Measurements from ENCODE around the gene EFCAB12.

EFCAB12 gene

DNA sequence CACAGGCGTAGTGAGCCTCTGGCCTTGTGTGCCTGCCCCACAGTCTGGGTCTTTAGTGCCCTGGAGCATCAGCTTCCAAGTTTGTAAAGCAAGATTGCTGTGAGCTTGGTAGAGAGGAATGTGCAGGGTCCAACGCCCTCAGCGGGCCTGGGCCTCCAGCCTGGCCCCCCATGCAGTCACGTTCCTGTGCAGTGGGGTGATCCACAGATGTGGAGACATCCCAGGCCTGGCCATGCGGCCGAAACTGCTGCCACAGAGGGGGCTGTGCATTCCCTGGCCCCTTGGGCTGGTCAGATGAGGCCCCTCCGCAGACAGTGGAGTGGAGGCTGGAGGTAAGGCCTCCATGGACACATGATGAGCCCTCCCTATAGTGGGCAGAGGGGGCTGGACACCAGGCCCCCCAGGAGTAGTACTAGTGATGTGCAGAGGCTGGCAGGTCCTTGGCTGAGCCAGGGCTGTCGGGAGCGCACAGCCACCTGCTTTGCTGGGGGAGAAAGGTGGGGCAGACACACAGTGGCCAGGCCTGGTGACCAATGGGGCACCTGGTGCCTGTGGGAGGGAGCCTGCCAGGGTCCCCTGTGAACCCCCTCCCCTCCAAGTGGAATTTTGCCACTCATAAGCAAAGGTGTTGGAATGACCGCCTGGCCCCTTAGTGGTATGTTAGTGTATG, 71.5 kb downstream of the EFCAB12 start:
- H4K91ac ChIP-seq (ENCODE audit: low read length): no peak overlapping the region
- H3K14ac ChIP-seq (ENCODE audit: low read length in 2 of 2): no peak overlapping the region
- no peak overlapping the region for H2AFZ ChIP-seq (ENCODE audit: low read depth, low read length)
- no peak overlapping the region for H3K18ac ChIP-seq (ENCODE audit: low read depth in 1 of 2, low read length in 2 of 2)
- DNase-seq: no peak
- H3K79me1 ChIP-seq (replicated peaks; ENCODE audit: low read length, poor library complexity, severe bottlenecking): no peaks in the 10 kb centered on the region
- peaks cover 19 to 59% of the 10 kb centered on the region in 2 experiments for H3K27me3 ChIP-seq (ENCODE audit: control insufficient read depth in 1 of 2, insufficient read depth in 1 of 2, low read length in 2 of 2)
- no peak overlapping the region for H3K4me3 ChIP-seq (ENCODE audit: insufficient read depth in 1 of 2, low read depth in 1 of 2, low read length in 2 of 2)
- no peak overlapping the region for H3K9ac ChIP-seq (ENCODE audit: low read length)
- no peak overlapping the region for H3K23ac ChIP-seq (ENCODE audit: low read length in 2 of 2)
- no peak overlapping the region for H3K4me2 ChIP-seq (ENCODE audit: low read length, poor library complexity, severe bottlenecking)
- no peaks in the 10 kb centered on the region for H3K9me3 ChIP-seq (ENCODE audit: control insufficient read depth, low read length)
- no peak overlapping the region for H4K8ac ChIP-seq (ENCODE audit: low read length)
- H2BK5ac ChIP-seq (ENCODE audit: low read depth, low read length, poor library complexity, severe bottlenecking): no peak overlapping the region
- H2BK15ac ChIP-seq (ENCODE audit: low read depth, poor library complexity, severe bottlenecking): no peak overlapping the region
- no peak overlapping the region for H2BK12ac ChIP-seq (ENCODE audit: low read length in 2 of 2)
- no peak overlapping the region for H3K4ac ChIP-seq (ENCODE audit: low read depth in 1 of 2, low read length in 2 of 2)
- 90% methylated on average over 10 of the region's 10 CpGs for WGBS
- peaks cover 4% of the 10 kb centered on the region for H3K4me1 ChIP-seq (ENCODE audit: control insufficient read depth, insufficient read depth, low read depth, low read length)
- no peak overlapping the region for H2BK120ac ChIP-seq (ENCODE audit: low read depth, low read length)
- H3K36me3 ChIP-seq (ENCODE audit: control insufficient read depth in 1 of 2, insufficient read depth in 2 of 2, low read depth in 1 of 2, low read length in 2 of 2): no peaks in the 10 kb centered on the region
- no peak overlapping the region for H3K27ac ChIP-seq (ENCODE audit: low read length, poor library complexity, severe bottlenecking)
- no peak overlapping the region for H2AK5ac ChIP-seq (ENCODE audit: low read length, severe bottlenecking)

DNA sequence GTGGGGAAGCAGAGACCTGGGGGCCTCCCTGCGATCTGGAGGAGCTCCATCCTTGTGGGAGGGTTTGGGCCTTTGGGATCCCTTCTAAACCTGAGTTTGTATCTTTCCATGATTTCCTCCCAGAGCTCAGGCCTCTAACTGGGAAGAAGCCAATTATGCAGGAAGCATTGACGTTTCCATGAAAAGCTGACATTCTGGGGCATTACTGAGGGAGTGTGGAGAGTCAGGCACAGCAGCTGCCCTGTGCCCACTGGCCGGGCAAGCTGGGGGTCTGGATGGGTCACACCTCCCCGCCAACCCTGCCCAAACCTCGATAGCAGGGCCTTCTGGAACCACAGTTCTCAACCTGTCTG, 74.9 kb downstream of the EFCAB12 start:
- DNase-seq: no peak
- Histone ChIP-seq H3K79me1 (replicated peaks; ENCODE audit: low read length, poor library complexity, severe bottlenecking) (no peaks in the 10 kb centered on the region), H3K4me1 (ENCODE audit: control insufficient read depth, insufficient read depth, low read depth, low read length) (no peaks in the 10 kb centered on the region), H3K9ac (ENCODE audit: low read length) (no peak overlapping the region), H3K9me3 (ENCODE audit: control insufficient read depth, low read length) (no peaks in the 10 kb centered on the region), H4K91ac (ENCODE audit: low read length) (no peak overlapping the region), H2BK5ac (ENCODE audit: low read depth, low read length, poor library complexity, severe bottlenecking) (no peak overlapping the region), H3K4ac (ENCODE audit: low read depth in 1 of 2, low read length in 2 of 2) (no peak overlapping the region), H3K4me3 (ENCODE audit: insufficient read depth in 1 of 2, low read depth in 1 of 2, low read length in 2 of 2) (no peak overlapping the region), H4K8ac (ENCODE audit: low read length) (no peak overlapping the region), H3K23ac (ENCODE audit: low read length in 2 of 2) (no peak overlapping the region), H3K27ac (ENCODE audit: low read length, poor library complexity, severe bottlenecking) (no peak overlapping the region), H3K36me3 (ENCODE audit: control insufficient read depth in 1 of 2, insufficient read depth in 2 of 2, low read depth in 1 of 2, low read length in 2 of 2) (no peaks in the 10 kb centered on the region), H3K14ac (ENCODE audit: low read length in 2 of 2) (no peak overlapping the region), H2AK5ac (ENCODE audit: low read length, severe bottlenecking) (no peak overlapping the region), H2BK12ac (ENCODE audit: low read length in 2 of 2) (no peak overlapping the region), H2BK15ac (ENCODE audit: low read depth, poor library complexity, severe bottlenecking) (no peak overlapping the region), H3K27me3 (ENCODE audit: control insufficient read depth in 1 of 2, insufficient read depth in 1 of 2, low read length in 2 of 2) (peaks cover 28 to 57% of the 10 kb centered on the region in 2 experiments), H2AFZ (ENCODE audit: low read depth, low read length) (no peak overlapping the region), H3K18ac (ENCODE audit: low read depth in 1 of 2, low read length in 2 of 2) (no peak overlapping the region), H3K4me2 (ENCODE audit: low read length, poor library complexity, severe bottlenecking) (no peak overlapping the region), H2BK120ac (ENCODE audit: low read depth, low read length) (no peak overlapping the region)
- 84% methylated on average over 5 of the region's 5 CpGs for WGBS

DNA sequence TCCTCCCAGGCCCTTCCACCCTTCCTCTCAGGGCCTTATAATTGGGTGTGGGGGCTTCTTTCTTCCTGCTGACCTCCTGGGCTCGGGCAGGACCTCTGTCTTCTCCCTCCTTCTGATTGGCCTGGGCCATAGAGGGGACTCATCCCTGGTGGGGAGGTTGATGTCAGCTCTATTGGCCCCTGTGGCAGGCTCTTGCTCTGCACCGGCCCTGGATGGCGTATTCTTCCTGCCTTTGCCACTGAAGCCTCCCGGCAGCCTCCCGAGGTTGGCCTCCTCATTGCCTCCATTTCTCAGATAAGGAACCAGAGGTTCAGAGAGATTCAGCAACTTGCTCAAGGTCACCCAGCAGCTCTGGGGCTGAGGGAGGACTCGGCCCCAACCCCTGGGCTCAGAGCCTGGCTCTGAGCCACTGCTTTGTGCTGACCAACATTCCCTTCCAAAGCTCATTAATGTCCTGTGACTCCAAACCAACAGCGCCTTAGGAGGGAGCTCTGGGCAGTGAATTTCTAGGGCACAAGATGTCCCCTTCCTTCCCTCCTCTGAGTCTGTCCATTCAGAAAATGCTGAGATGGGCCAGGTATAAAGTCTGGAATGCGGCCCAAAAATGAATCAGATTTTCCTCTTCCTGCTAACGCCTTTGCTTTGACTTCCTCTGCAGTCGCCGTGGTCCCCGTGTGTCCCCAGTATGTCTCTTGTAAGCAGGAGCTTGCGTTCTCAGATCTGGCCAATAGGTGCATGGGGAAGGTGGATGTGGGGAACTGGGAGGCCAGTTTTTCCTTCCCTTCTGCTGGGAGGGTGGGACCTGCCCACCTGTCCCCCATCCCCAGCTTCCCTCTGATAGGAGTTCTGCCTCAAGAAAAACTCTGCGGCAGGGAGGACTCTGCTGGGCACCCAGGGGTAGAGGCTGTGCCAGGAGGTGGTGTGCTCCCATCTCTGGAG, 75.5 kb downstream of the EFCAB12 start:
- H2BK12ac ChIP-seq (ENCODE audit: low read length in 2 of 2): no peak overlapping the region
- H3K4ac ChIP-seq (ENCODE audit: low read depth in 1 of 2, low read length in 2 of 2): no peak overlapping the region
- H4K91ac ChIP-seq (ENCODE audit: low read length): no peak overlapping the region
- no peaks in the 10 kb centered on the region for H3K4me1 ChIP-seq (ENCODE audit: control insufficient read depth, insufficient read depth, low read depth, low read length)
- no peak overlapping the region for H3K18ac ChIP-seq (ENCODE audit: low read depth in 1 of 2, low read length in 2 of 2)
- H3K23ac ChIP-seq (ENCODE audit: low read length in 2 of 2): no peak overlapping the region
- H2BK15ac ChIP-seq (ENCODE audit: low read depth, poor library complexity, severe bottlenecking): no peak overlapping the region
- no peak overlapping the region for H3K14ac ChIP-seq (ENCODE audit: low read length in 2 of 2)
- DNase-seq: no peak
- no peak overlapping the region for H3K9ac ChIP-seq (ENCODE audit: low read length)
- peaks cover 34 to 54% of the 10 kb centered on the region in 2 experiments for H3K27me3 ChIP-seq (ENCODE audit: control insufficient read depth in 1 of 2, insufficient read depth in 1 of 2, low read length in 2 of 2)
- whole genome bisulfite sequencing: 81% methylated on average over 13 of the region's 14 CpGs
- H3K36me3 ChIP-seq (ENCODE audit: control insufficient read depth in 1 of 2, insufficient read depth in 2 of 2, low read depth in 1 of 2, low read length in 2 of 2): no peaks in the 10 kb centered on the region
- no peak overlapping the region for H3K4me2 ChIP-seq (ENCODE audit: low read length, poor library complexity, severe bottlenecking)
- H3K27ac ChIP-seq (ENCODE audit: low read length, poor library complexity, severe bottlenecking): no peak overlapping the region
- no peaks in the 10 kb centered on the region for H3K79me1 ChIP-seq (replicated peaks; ENCODE audit: low read length, poor library complexity, severe bottlenecking)
- no peak overlapping the region for H2BK5ac ChIP-seq (ENCODE audit: low read depth, low read length, poor library complexity, severe bottlenecking)
- H4K8ac ChIP-seq (ENCODE audit: low read length): no peak overlapping the region
- no peak overlapping the region for H2AK5ac ChIP-seq (ENCODE audit: low read length, severe bottlenecking)
- H2AFZ ChIP-seq (ENCODE audit: low read depth, low read length): no peak overlapping the region
- H3K9me3 ChIP-seq (ENCODE audit: control insufficient read depth, low read length): no peaks in the 10 kb centered on the region
- no peak overlapping the region for H3K4me3 ChIP-seq (ENCODE audit: insufficient read depth in 1 of 2, low read depth in 1 of 2, low read length in 2 of 2)
- no peak overlapping the region for H2BK120ac ChIP-seq (ENCODE audit: low read depth, low read length)

DNA sequence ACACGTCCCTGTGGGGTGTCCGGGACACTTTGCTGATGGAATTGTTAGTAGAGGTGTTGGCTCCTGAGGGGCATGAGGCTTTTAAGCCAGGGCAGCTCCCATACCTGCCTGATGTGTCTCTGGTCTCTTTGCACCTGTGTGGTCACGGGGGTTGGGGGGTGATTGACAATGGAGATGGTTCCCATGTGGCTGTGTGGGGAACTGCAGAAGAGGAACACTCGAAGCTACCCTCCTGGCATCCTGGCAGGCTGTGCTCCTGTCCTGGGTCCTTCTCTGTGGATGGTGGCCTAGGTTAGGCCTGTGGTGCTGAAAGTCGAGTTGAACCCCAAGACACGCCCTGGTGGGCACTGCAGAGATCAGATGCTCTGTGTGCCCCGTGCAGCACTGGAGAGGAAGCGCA, 76.4 kb downstream of the EFCAB12 start:
- Histone ChIP-seq H3K9me3 (ENCODE audit: control insufficient read depth, low read length) (no peaks in the 10 kb centered on the region), H4K8ac (ENCODE audit: low read length) (no peak overlapping the region), H2AFZ (ENCODE audit: low read depth, low read length) (no peak overlapping the region), H3K9ac (ENCODE audit: low read length) (no peak overlapping the region), H3K14ac (ENCODE audit: low read length in 2 of 2) (no peak overlapping the region), H2BK5ac (ENCODE audit: low read depth, low read length, poor library complexity, severe bottlenecking) (no peak overlapping the region), H3K27me3 (ENCODE audit: control insufficient read depth in 1 of 2, insufficient read depth in 1 of 2, low read length in 2 of 2) (peaks cover 43 to 55% of the 10 kb centered on the region in 2 experiments), H3K27ac (ENCODE audit: low read length, poor library complexity, severe bottlenecking) (no peak overlapping the region), H3K36me3 (ENCODE audit: control insufficient read depth in 1 of 2, insufficient read depth in 2 of 2, low read depth in 1 of 2, low read length in 2 of 2) (no peaks in the 10 kb centered on the region), H2AK5ac (ENCODE audit: low read length, severe bottlenecking) (no peak overlapping the region), H2BK15ac (ENCODE audit: low read depth, poor library complexity, severe bottlenecking) (no peak overlapping the region), H3K4me1 (ENCODE audit: control insufficient read depth, insufficient read depth, low read depth, low read length) (no peaks in the 10 kb centered on the region), H3K79me1 (replicated peaks; ENCODE audit: low read length, poor library complexity, severe bottlenecking) (no peaks in the 10 kb centered on the region), H3K4me2 (ENCODE audit: low read length, poor library complexity, severe bottlenecking) (no peak overlapping the region), H3K18ac (ENCODE audit: low read depth in 1 of 2, low read length in 2 of 2) (no peak overlapping the region), H3K4me3 (ENCODE audit: insufficient read depth in 1 of 2, low read depth in 1 of 2, low read length in 2 of 2) (no peak overlapping the region), H3K4ac (ENCODE audit: low read depth in 1 of 2, low read length in 2 of 2) (no peak overlapping the region), H2BK120ac (ENCODE audit: low read depth, low read length) (no peak overlapping the region), H2BK12ac (ENCODE audit: low read length in 2 of 2) (no peak overlapping the region), H4K91ac (ENCODE audit: low read length) (peak overlapping the region; percentile 18), H3K23ac (ENCODE audit: low read length in 2 of 2) (no peak overlapping the region)
- WGBS: 74% methylated on average over 6 of the region's 8 CpGs
- no peak for DNase-seq
